GM23248 (cell line): ENCODE results near the gene ACER1.

Experiments
- EZH2 ChIP-seq: fragments of 200-600 bp; sonication (generic); IDR thresholded peaks from 2 replicates; pipeline ENCODE4 v1.6.1; 2018; ENCODE audit warnings: antibody characterized with exemption, mild to moderate bottlenecking; ENCODE audit not compliant: insufficient read depth, poor library complexity, severe bottlenecking
- EZH2phosphoT487 ChIP-seq: fragments of 200-600 bp; sonication (generic); IDR thresholded peaks from 2 replicates; pipeline ENCODE4 v1.6.1; 2018; ENCODE audit warnings: antibody characterized with exemption, moderate library complexity, mild to moderate bottlenecking, low read depth; ENCODE audit not compliant: insufficient read depth

GRCh38 chr19:6326815-6327214 is 6.6 kb downstream of the ACER1 start:
- TF ChIP-seq EZH2phosphoT487: no peak
- no peak for TF ChIP-seq EZH2
